Amygdala (tissue), 56 donors: ENCODE data around the gene DCST1.

Source experiments
- DNase-seq, 56 donors: peaks; one replicate each; lab custom pipeline; 2025; lab: John Stamatoyannopoulos, UW

The DCST1 gene

GRCh38 chr1:155029513-155030242 lies 3.9 kb upstream of the DCST1 start:
- no peak for DNase-seq

DNA sequence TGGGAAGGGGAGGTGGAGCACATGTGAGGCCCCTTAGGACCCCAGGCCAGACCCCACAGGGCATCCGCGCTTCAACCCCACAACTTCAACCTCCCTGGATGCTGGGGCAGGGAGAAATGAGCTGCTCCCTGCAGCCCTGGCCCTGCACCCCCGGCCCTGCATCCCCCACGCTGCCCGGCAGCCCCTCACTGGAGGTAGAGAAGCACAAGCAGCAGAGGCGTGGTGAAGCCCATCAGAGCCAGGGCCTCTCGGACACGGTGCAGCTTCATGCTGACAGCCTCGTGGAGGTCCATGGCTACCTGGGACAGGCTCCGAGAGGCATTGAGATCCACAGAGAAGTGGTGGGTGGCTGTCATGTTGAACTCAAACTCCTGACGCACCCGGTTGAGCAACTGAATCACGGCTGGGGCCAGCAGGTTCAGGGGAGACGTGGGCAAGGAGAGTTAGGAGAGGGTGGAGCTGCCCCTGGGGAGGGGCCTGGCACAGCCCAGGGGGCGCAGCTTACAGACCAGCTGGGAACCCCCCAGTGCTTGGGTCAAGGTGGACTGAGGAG lies 3.3 kb upstream of the DCST1 start:
- DNase-seq, result no peak

DNA sequence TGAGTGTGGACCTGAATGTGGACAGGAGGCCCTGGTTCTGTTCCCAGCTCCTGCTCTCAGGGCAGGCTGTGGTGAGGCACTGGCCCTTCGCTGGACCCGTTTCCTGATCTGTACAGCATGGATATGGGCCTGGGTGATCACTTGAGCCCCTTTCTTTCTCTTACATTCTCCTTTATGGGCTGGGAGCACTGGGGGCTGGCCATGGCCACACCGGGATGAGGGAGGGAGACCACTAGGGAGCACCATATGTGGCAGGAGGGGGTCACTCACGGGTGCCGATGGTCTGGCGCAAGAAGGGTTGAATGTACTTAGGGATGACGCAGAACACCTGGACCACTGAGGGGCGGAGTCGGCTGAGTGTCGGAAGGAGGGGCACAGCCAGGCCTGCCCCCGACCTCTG lies 2.7 kb upstream of the DCST1 start:
- no peak for DNase-seq

DNA sequence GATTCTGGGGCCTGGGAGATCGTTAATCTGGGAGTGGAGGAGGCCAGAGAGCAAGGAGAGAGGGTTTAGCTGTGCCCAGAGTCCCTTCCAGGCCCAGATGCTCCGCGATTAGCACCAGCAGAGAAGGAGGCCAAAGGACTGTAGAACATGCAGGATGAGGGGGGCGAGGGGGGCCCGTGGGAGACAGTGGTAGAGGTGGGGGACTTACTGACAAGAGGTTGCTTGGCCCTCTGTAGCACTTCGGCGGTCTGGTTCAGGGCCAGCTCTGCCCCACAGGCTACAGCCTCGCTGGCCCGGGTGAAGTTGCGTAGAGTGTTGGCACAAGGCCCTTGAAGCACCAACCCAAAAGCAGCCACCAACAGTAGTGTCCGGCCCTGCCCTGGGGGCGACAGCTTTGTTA lies 738 bp upstream of the DCST1 start:
- no peak for DNase-seq

- no peak for DNase-seq
Measured at GRCh38 chr1:155034318-155035208, 939 bp downstream of the DCST1 start.

GRCh38 chr1:155035936-155036335 lies 2.3 kb downstream of the DCST1 start:
- DNase-seq, result no peak

- no peak for DNase-seq
Measured at GRCh38 chr1:155037043-155037442, 3.4 kb downstream of the DCST1 start.

GRCh38 chr1:155037851-155038441 lies 4.3 kb downstream of the DCST1 start:
- no peak for DNase-seq

GRCh38 chr1:155038602-155039307 lies 5.1 kb downstream of the DCST1 start:
- DNase-seq, result no peak

GRCh38 chr1:155039308-155039669 lies 5.7 kb downstream of the DCST1 start:
- no peak for DNase-seq

DNA sequence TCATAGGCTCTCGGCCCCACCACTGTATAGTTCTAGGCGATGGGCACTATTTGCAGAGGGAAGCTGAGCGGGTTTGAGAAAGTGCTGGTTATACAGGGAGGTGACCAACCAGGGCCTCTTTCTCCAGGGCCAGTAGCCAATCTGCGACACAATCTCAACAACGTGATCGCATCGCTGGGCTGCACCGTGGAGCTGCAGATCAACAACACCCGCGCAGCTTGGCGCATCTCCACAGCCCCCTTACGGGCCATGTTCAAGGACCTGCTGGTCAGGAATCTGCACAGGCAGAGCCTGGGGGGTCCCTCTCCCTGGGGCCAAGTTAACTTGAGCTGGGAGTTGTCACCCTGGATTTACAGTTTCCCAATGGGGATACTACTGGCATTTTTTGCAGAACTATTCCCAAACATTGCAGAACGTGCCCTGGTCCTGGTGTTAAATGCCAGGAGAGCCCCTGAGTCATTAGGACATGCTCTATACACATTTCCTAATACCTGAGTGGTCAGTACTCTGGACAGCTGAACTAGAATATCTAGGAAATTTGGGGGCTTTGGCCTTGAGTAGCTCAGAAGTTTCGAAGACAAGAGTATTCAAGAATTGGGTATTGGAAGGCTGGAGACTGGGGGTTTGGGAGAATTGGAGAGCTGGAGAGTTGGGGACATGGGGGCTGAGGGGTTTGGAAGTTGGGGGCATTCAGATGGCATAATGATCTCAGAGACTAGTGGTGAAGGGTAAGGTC lies 6.9 kb downstream of the DCST1 start:
- DNase-seq, result no peak

DNA sequence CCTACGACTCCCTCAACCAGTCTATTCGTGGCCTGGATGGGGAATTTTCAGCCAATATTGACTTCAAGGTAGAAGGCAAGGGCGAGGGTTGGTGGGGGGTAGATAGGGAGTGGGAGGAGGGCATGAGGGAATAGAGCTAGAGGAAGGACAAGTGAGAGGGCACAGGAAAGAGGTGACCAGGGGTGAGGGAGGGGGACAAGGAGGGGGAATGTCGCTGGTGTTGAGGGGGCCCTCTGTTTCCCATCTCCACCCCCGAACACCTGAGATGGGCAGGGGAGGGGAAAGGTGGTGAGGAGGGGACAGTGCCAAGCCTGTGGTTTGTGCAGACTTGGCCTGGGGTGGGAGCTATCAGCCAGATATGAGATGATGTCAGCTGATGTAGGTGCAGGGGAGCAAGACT lies 9.2 kb downstream of the DCST1 start:
- DNase-seq, result no peak

DNA sequence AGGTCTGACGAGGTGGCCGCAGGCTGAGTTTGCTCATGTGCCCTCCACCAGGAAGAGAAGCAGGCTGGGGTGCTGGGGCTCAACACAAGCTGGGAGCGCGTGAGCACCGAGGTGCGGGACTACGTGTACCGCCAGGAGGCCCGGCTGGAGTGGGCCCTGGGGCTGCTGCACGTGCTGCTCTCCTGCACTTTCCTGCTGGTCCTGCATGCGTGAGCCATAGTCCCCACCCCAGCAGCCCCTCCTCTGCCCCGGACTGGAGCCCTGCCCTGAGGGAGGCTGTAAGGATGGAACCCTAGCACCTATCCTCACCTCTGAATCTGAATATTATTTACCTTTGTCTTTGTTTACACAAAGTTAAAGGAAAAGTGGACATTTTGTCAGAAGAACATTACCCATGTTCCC lies 9.7 kb downstream of the DCST1 start:
- DNase-seq, result no peak

DNA sequence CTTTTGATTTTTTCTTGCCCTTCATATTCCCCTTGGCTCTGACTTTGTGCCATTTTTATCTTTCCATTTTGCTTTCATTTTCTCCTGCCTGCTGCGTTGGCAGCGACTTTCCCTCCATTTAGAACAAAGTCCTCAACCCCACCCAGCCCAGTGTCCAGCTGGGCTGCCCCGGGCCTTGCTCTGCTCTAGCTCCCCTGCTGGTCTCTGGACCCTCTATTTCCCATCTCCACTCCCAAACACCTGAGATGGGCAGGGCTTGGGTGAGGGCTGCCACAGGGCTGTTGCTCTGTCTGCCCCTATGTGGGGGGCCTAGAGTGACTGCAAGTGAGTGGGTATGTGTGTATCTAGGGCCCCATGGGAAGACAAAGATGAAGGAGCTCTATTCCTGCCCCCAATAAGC lies 10.2 kb downstream of the DCST1 start:
- no peak for DNase-seq

DNA sequence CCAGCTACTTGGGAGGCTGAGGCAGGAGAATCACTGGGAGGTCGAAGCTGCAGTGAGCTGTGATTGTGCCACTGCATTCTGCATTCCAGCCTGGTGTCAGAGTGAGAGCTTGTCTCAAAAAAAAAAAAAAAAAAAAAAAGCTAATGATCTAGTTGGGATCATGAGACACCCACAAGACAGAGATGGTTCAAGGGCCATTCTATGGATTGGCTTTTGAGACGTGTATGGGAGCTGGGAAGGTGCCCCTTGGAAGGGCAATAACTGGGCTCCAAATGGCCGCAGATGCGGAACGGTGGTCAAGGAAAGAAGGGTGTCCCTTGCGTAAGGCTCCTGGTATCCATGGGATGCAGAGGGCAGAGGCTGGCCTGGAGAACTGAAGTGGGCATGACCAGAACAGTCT lies 10.7 kb downstream of the DCST1 start:
- DNase-seq, result no peak

- peak in 49 of 56 donors; percentile 4 to 89 (median 46) for DNase-seq
Measured at GRCh38 chr1:155044812-155045657, 11.4 kb downstream of the DCST1 start.

- DNase-seq, result no peak
Measured at GRCh38 chr1:155048449-155049334, 15.1 kb downstream of the DCST1 start.
